Jurkat, Clone E6-1 (cell line): ENCODE data around the gene ST3GAL4.

ENCODE experiments used
- DNase-seq: peaks from one replicate; pipeline ENCODE4 v3.0.0-alpha.2; 2011; ENCODE audit warnings: low read depth, low spot score
- H3K4me3 ChIP-seq: 2 replicates; pipeline ENCODE4 v1.5.1; 2011; ENCODE audit warnings: mild to moderate bottlenecking, low read length, control low read depth, moderate library complexity

ST3GAL4 gene

GRCh38 chr11:126396965-126397364 lies 41.5 kb downstream of the ST3GAL4 start:
- no peak for DNase-seq
- H3K4me3 ChIP-seq = no peak overlapping the region

GRCh38 chr11:126398296-126398695 lies 42.8 kb downstream of the ST3GAL4 start:
- DNase-seq = no peak
- no peak overlapping the region for H3K4me3 ChIP-seq

- DNase-seq = no peak
- no peak overlapping the region for H3K4me3 ChIP-seq
Measured at GRCh38 chr11:126398721-126399120, 43.2 kb downstream of the ST3GAL4 start.

- no peak for DNase-seq
- no peak overlapping the region for H3K4me3 ChIP-seq
Measured at GRCh38 chr11:126400019-126400418, 44.5 kb downstream of the ST3GAL4 start.

GRCh38 chr11:126400479-126400878 lies 45.0 kb downstream of the ST3GAL4 start:
- no peak for DNase-seq
- H3K4me3 ChIP-seq = no peak overlapping the region

- no peak overlapping the region for H3K4me3 ChIP-seq
- DNase-seq = no peak
Measured at GRCh38 chr11:126403022-126403581, 47.6 kb downstream of the ST3GAL4 start.

GRCh38 chr11:126403658-126404057 lies 48.2 kb downstream of the ST3GAL4 start:
- no peak for DNase-seq
- H3K4me3 ChIP-seq = no peak overlapping the region

GRCh38 chr11:126404367-126404766 lies 48.9 kb downstream of the ST3GAL4 start:
- no peak overlapping the region for H3K4me3 ChIP-seq
- no peak for DNase-seq

GRCh38 chr11:126405374-126405773 lies 49.9 kb downstream of the ST3GAL4 start:
- no peak overlapping the region for H3K4me3 ChIP-seq
- no peak for DNase-seq

- no peak for DNase-seq
- no peak overlapping the region for H3K4me3 ChIP-seq
Measured at GRCh38 chr11:126405906-126406305, 50.4 kb downstream of the ST3GAL4 start.

- H3K4me3 ChIP-seq = no peak overlapping the region
- DNase-seq = no peak
Measured at GRCh38 chr11:126406368-126406767, 50.9 kb downstream of the ST3GAL4 start.

GRCh38 chr11:126407101-126407521 lies 51.6 kb downstream of the ST3GAL4 start:
- DNase-seq = no peak
- no peak overlapping the region for H3K4me3 ChIP-seq

GRCh38 chr11:126407682-126408288 lies 52.3 kb downstream of the ST3GAL4 start:
- no peak overlapping the region for H3K4me3 ChIP-seq
- DNase-seq = no peak

GRCh38 chr11:126408496-126408895 lies 53.0 kb downstream of the ST3GAL4 start:
- no peak for DNase-seq
- H3K4me3 ChIP-seq = no peak overlapping the region

GRCh38 chr11:126408901-126409619 lies 53.6 kb downstream of the ST3GAL4 start:
- H3K4me3 ChIP-seq = no peak overlapping the region
- DNase-seq = no peak

GRCh38 chr11:126409620-126409985 lies 54.1 kb downstream of the ST3GAL4 start:
- DNase-seq = no peak
- H3K4me3 ChIP-seq = no peak overlapping the region

- no peak for DNase-seq
- H3K4me3 ChIP-seq = no peak overlapping the region
Measured at GRCh38 chr11:126410649-126411048, 55.2 kb downstream of the ST3GAL4 start.

- no peak overlapping the region for H3K4me3 ChIP-seq
- DNase-seq = no peak
Measured at GRCh38 chr11:126411971-126412381, 56.5 kb downstream of the ST3GAL4 start.

GRCh38 chr11:126413426-126413825 lies 57.9 kb downstream of the ST3GAL4 start:
- DNase-seq = no peak
- H3K4me3 ChIP-seq = no peak overlapping the region

GRCh38 chr11:126413843-126414405 lies 58.4 kb downstream of the ST3GAL4 start:
- no peak overlapping the region for H3K4me3 ChIP-seq
- DNase-seq = no peak
